HEK293 (cell line): ENCODE data around the gene COL18A1.

Experiments used
- CTCF ChIA-PET: fragments of 350-600 bp; formaldehyde crosslinking; extraction: SDS; loops from one replicate; lab custom pipeline; 2021; ENCODE audit warnings: antibody characterized with exemption; lab: Yijun Ruan, JAX
- POLR2A ChIA-PET: fragments of 300-600 bp; formaldehyde crosslinking; extraction: SDS; loops from one replicate; lab custom pipeline; 2020; ENCODE audit warnings: antibody characterized with exemption, inconsistent platforms; lab: Yijun Ruan, JAX
- H3K27ac ChIP-seq: fragments of 200-500 bp; sonication (Bioruptor generic); 2 replicates; pipeline ENCODE4 v1.5.1; 2014; ENCODE audit warnings: low read depth, low read length, control low read depth, inconsistent platforms; ENCODE audit errors: extremely low read depth
- H3K36me3 ChIP-seq, 2 experiments: fragments of 200-500 bp in 1 of 2; sonication (Bioruptor generic) in 1 of 2; 1 replicate in 1 of 2; 2 replicates in 1 of 2; pipeline ENCODE4 v1.5.1; 2014 to 2017; ENCODE audit warnings: inconsistent platforms in 2 of 2, low read length in 2 of 2; ENCODE audit not compliant: control insufficient read depth in 2 of 2, insufficient read depth in 1 of 2
- H3K4me1 ChIP-seq: fragments of 200-500 bp; sonication (Bioruptor generic); 2 replicates; pipeline ENCODE4 v1.5.1; 2014; ENCODE audit warnings: mild to moderate bottlenecking, low read length, inconsistent platforms; ENCODE audit not compliant: control insufficient read depth, insufficient read depth
- H3K4me3 ChIP-seq: 2 replicates; pipeline ENCODE4 v1.5.1; 2011; ENCODE audit warnings: low read depth, mild to moderate bottlenecking, control low read depth, low read length, moderate library complexity
- H3K9me3 ChIP-seq: fragments of 200-500 bp; sonication (Bioruptor generic); 2 replicates; pipeline ENCODE4 v1.5.1; 2014; ENCODE audit warnings: low read depth, low read length, inconsistent platforms; ENCODE audit not compliant: control insufficient read depth, insufficient read depth
- PRDM6 ChIP-seq: fragments of 450-650 bp; formaldehyde crosslinking; IDR thresholded peaks from 2 replicates; pipeline ENCODE4 v1.5.1; 2017; ENCODE audit warnings: missing biosample characterization, missing genetic modification characterization
- SETDB1 ChIP-seq: IDR thresholded peaks from one replicate; pipeline ENCODE4 v1.6.1; 2017; ENCODE audit warnings: mild to moderate bottlenecking, low read length, moderate library complexity, mixed read lengths; ENCODE audit not compliant: insufficient read length
- TSHZ1 ChIP-seq: fragments of 450-650 bp; formaldehyde crosslinking; IDR thresholded peaks from 2 replicates; pipeline ENCODE4 v1.5.1; 2016; ENCODE audit warnings: missing biosample characterization, missing genetic modification characterization, borderline replicate concordance
- YY1 ChIP-seq: fragments of 450-650 bp; formaldehyde crosslinking; IDR thresholded peaks from 2 replicates; pipeline ENCODE4 v1.5.1; 2018; ENCODE audit warnings: missing biosample characterization, missing genetic modification characterization
- YY2 ChIP-seq: fragments of 450-650 bp; formaldehyde crosslinking; IDR thresholded peaks from 2 replicates; pipeline ENCODE4 v1.5.1; 2016; ENCODE audit warnings: missing biosample characterization, missing genetic modification characterization
- ZBTB10 ChIP-seq: fragments of 450-650 bp; formaldehyde crosslinking; IDR thresholded peaks from 2 replicates; pipeline ENCODE4 v1.5.1; 2016; ENCODE audit warnings: missing biosample characterization, missing genetic modification characterization
- ZFP3 ChIP-seq: fragments of 450-650 bp; formaldehyde crosslinking; IDR thresholded peaks from 2 replicates; pipeline ENCODE4 v1.5.1; 2016; ENCODE audit warnings: low read depth, missing biosample characterization, missing genetic modification characterization
- ZFP41 ChIP-seq: fragments of 450-650 bp; formaldehyde crosslinking; IDR thresholded peaks from 2 replicates; pipeline ENCODE4 v1.5.1; 2016; ENCODE audit warnings: missing biosample characterization, missing genetic modification characterization, borderline replicate concordance
- ZNF138 ChIP-seq: fragments of 450-650 bp; formaldehyde crosslinking; IDR thresholded peaks from 2 replicates; pipeline ENCODE4 v1.5.1; 2016; ENCODE audit warnings: missing biosample characterization, missing genetic modification characterization, borderline replicate concordance
- ZNF155 ChIP-seq: fragments of 450-650 bp; formaldehyde crosslinking; IDR thresholded peaks from 2 replicates; pipeline ENCODE4 v1.5.1; 2016; ENCODE audit warnings: missing biosample characterization, missing genetic modification characterization
- ZNF157 ChIP-seq: fragments of 450-650 bp; formaldehyde crosslinking; IDR thresholded peaks from 2 replicates; pipeline ENCODE4 v1.5.1; 2016; ENCODE audit warnings: missing biosample characterization, missing genetic modification characterization
- ZNF175 ChIP-seq: fragments of 450-650 bp; formaldehyde crosslinking; IDR thresholded peaks from 2 replicates; pipeline ENCODE4 v1.5.1; 2016; ENCODE audit warnings: missing biosample characterization, missing genetic modification characterization
- ZNF184 ChIP-seq: fragments of 450-650 bp; IDR thresholded peaks from 2 replicates; pipeline ENCODE4 v1.5.1; 2018; ENCODE audit warnings: missing biosample characterization, mild to moderate bottlenecking, missing genetic modification characterization
- ZNF302 ChIP-seq: fragments of 450-650 bp; formaldehyde crosslinking; IDR thresholded peaks from 2 replicates; pipeline ENCODE4 v1.5.1; 2016; ENCODE audit warnings: missing biosample characterization, missing genetic modification characterization, low read depth
- ZNF423 ChIP-seq: fragments of 450-650 bp; formaldehyde crosslinking; IDR thresholded peaks from 2 replicates; pipeline ENCODE4 v1.5.1; 2016; ENCODE audit warnings: missing biosample characterization, missing genetic modification characterization
- ZNF501 ChIP-seq: fragments of 450-650 bp; formaldehyde crosslinking; IDR thresholded peaks from 2 replicates; pipeline ENCODE4 v1.5.1; 2016; ENCODE audit warnings: missing biosample characterization, missing genetic modification characterization
- ZNF521 ChIP-seq: fragments of 450-650 bp; formaldehyde crosslinking; IDR thresholded peaks from 2 replicates; pipeline ENCODE4 v1.5.1; 2017; ENCODE audit warnings: missing biosample characterization, mild to moderate bottlenecking, missing genetic modification characterization
- ZNF654 ChIP-seq: fragments of 450-650 bp; formaldehyde crosslinking; IDR thresholded peaks from 2 replicates; pipeline ENCODE4 v1.5.1; 2016; ENCODE audit warnings: low read depth, missing biosample characterization, missing genetic modification characterization
- ZNF747 ChIP-seq: fragments of 450-650 bp; formaldehyde crosslinking; IDR thresholded peaks from 2 replicates; pipeline ENCODE4 v1.5.1; 2016; ENCODE audit warnings: missing biosample characterization, missing genetic modification characterization
- ZXDB ChIP-seq: fragments of 450-650 bp; formaldehyde crosslinking; IDR thresholded peaks from 2 replicates; pipeline ENCODE4 v1.5.1; 2016; ENCODE audit warnings: missing biosample characterization, missing genetic modification characterization
- TF ChIP-seq, protein P1 (sequence below): fragments of 450-650 bp; formaldehyde crosslinking; IDR thresholded peaks from 2 replicates; pipeline ENCODE4 v1.5.1; 2016; ENCODE audit warnings: missing biosample characterization, missing genetic modification characterization
- TF ChIP-seq, protein P2 (sequence below): fragments of 450-650 bp; formaldehyde crosslinking; IDR thresholded peaks from 2 replicates; pipeline ENCODE4 v1.5.1; 2016; ENCODE audit warnings: missing biosample characterization, missing genetic modification characterization, low read depth

Gene COL18A1

DNA sequence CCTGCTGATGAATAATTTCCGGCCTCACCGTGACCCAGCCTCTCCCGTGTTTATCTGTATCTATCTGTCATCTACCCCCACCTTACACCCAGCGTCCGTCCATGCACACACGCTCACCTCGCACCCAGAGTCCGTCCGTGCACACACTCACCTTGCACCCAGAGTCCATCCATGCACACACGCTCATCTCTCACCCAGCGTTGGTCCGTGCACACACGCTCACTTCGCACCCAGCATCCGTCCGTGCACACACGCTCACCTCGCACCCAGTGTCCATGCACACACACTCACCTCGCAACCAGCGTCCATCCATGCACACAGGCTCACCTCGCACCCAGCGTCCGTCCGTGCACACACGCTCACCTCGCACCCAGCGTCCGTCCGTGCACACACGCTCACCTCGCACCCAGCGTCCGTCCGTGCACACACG is 25.0 kb upstream of the COL18A1 start:
- Histone ChIP-seq H3K4me1 (no peaks in the 10 kb centered on the region), H3K4me3 (no peak overlapping the region), H3K9me3 (no peaks in the 10 kb centered on the region), H3K36me3 (no peaks in the 10 kb centered on the region), H3K27ac (no peak overlapping the region)
- POLR2A ChIA-PET, result no interaction called here
- TF ChIP-seq ZNF175 (tag by site-specific recombination), result no peak
- TF ChIP-seq TSHZ1 (tag by site-specific recombination), result no peak
- no peak for TF ChIP-seq ZNF423 (tag by site-specific recombination)
- TF ChIP-seq, all 188 proteins: peak for 0
- CTCF ChIA-PET, result no interaction called here

DNA sequence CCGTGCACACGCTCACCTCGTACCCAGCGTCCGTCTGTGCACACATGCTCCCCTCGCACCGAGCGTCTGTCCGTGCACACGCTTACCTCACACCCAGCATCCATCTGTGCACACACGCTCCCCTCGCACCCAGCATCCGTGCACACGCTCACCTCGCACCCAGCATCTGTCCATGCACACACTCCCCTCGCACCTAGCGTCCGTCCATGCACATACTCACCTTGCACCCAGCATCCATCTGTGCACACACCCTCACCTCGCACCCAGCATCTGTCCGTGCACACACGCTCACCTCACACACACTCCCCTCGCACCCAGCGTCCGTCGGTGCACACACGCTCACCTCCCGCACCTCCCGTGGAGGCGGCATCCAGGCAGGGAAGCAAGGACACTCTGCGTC is 24.4 kb upstream of the COL18A1 start:
- TF ChIP-seq ZNF184 (tag by site-specific recombination) (no peak), ZFP3 (tag by site-specific recombination) (no peak), ZNF501 (no peak), ZNF654 (tag by site-specific recombination) (no peak), ZNF157 (tag by site-specific recombination) (no peak), ZFP41 (no peak), YY2 (tag by site-specific recombination) (no peak), YY1 (no peak), ZNF155 (tag by site-specific recombination) (no peak), PRDM6 (tag by site-specific recombination) (no peak), SETDB1 (no peak), ZNF302 (tag by site-specific recombination) (no peak), ZNF747 (tag by site-specific recombination) (no peak), ZNF521 (tag by site-specific recombination) (no peak), ZNF138 (tag by site-specific recombination) (no peak), ZXDB (tag by site-specific recombination) (no peak), ZBTB10 (tag by site-specific recombination) (no peak)
- TF ChIP-seq, protein P1, sequence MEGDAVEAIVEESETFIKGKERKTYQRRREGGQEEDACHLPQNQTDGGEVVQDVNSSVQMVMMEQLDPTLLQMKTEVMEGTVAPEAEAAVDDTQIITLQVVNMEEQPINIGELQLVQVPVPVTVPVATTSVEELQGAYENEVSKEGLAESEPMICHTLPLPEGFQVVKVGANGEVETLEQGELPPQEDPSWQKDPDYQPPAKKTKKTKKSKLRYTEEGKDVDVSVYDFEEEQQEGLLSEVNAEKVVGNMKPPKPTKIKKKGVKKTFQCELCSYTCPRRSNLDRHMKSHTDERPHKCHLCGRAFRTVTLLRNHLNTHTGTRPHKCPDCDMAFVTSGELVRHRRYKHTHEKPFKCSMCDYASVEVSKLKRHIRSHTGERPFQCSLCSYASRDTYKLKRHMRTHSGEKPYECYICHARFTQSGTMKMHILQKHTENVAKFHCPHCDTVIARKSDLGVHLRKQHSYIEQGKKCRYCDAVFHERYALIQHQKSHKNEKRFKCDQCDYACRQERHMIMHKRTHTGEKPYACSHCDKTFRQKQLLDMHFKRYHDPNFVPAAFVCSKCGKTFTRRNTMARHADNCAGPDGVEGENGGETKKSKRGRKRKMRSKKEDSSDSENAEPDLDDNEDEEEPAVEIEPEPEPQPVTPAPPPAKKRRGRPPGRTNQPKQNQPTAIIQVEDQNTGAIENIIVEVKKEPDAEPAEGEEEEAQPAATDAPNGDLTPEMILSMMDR (tag by site-specific recombination), result no peak
- TF ChIP-seq, protein P2, sequence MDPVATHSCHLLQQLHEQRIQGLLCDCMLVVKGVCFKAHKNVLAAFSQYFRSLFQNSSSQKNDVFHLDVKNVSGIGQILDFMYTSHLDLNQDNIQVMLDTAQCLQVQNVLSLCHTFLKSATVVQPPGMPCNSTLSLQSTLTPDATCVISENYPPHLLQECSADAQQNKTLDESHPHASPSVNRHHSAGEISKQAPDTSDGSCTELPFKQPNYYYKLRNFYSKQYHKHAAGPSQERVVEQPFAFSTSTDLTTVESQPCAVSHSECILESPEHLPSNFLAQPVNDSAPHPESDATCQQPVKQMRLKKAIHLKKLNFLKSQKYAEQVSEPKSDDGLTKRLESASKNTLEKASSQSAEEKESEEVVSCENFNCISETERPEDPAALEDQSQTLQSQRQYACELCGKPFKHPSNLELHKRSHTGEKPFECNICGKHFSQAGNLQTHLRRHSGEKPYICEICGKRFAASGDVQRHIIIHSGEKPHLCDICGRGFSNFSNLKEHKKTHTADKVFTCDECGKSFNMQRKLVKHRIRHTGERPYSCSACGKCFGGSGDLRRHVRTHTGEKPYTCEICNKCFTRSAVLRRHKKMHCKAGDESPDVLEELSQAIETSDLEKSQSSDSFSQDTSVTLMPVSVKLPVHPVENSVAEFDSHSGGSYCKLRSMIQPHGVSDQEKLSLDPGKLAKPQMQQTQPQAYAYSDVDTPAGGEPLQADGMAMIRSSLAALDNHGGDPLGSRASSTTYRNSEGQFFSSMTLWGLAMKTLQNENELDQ (tag by site-specific recombination), result no peak
- H3K36me3 ChIP-seq, result no peaks in the 10 kb centered on the region
- H3K4me3 ChIP-seq, result no peak overlapping the region
- POLR2A ChIA-PET, result no interaction called here
- H3K4me1 ChIP-seq, result no peaks in the 10 kb centered on the region
- H3K9me3 ChIP-seq, result no peaks in the 10 kb centered on the region
- H3K27ac ChIP-seq, result no peak overlapping the region
- CTCF ChIA-PET, result no interaction called here
